Stimulated activated CD4-positive, alpha-beta T cell treated with anti-CD3 and anti-CD28 coated beads, TNF-alpha, amount 100 ng/mL, for 24 hours (primary cell): ENCODE data around the gene GDA.

Source experiments
- DNase-seq, 3 experiments: peaks; one replicate each; pipeline ENCODE4 v3.0.0-alpha.2; 2020; ENCODE audit warnings: low read depth in 3 of 3

The GDA gene

DNA sequence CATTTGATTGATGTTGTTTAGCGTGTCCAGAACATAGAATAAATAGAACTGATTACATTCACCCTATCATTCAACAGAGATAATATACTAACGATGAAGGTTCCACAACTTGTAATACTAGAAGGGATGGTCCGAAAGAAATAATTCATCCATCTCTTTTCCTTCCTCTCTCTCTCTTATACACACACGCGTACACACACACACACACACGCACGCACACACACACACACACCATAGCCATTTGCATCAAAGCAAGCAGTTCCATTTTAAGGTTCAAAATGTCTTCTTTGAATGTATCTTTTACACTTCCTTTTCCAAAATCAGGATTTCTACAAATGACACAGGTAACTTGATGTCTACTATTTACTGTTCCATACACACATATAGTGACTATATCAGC, 887 bp downstream of the GDA start:
- no peak for DNase-seq

DNA sequence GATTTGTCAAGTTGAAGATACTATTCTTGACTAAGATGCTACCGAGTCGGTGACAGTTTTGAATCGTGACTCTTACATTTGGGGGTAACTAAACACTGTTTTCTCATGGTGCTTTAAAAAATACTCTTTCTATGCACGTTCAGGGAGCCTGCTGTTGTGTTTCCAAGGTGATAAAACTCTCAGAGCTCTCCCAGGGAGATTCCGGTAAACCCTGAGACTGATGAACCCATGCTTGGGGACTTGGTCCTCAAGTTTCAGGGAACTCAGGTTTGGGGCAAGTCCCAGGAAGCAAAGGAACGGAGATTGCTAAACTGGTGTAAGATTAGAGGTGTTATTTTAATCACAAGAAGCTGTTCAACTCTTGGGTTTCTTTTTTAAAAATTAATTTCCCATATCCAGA, 1.4 kb downstream of the GDA start:
- no peak for DNase-seq

DNA sequence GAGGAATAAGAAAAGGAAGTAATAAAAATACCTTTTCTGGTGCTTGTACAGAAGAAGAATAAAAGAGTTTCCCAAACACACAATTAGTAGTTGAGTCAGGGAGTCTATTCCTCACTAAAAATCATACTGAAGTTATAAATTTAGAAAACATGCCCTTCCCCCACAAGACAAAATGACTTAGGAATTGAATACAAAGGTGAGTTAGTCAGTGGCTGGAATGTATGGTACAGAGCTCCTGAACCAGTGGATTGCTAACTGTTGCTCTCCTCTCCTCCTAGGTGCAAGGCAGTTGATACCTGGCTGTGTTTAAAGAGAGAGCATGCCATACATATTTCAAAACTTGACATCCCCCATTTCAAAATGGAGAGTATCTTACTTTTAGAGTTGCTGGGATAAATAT, 1.9 kb downstream of the GDA start:
- DNase-seq, result no peak

DNA sequence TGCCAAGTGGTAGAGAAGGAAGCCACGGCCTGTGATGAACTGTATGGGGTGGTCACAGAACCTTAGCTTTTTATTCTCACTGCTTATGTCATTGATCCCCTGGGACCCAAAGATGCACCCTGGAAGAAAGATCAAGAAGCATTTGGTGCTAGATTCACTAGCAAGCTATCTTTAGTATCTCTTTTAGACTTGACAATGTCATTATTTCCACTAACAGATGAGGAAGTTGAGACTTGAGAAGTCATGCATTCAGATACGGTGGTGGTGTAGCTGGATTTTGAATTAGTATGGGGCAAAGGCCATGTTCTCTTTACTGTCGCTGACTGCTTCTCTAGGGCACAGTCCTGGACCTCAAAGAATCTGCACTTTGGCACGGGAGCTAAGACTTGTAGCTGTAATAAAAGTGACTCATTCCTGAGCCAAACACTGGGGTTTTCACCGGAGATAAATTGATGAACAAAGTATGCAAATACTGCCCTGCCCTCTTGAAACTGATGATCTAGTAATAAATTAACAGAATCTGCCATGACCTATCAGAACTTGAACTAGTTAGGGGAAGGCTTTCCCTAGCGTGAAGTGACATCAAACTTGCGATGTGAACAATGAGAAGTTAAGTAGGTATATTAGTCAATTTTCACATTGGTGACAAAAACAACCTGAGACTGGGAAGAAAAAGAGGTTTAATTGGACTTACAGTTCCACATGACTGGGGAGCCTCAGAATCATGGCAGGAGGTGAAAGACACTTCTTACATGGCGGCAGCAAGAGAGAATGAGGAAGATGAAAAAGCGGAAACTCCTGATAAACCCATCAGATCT, 5.4 kb downstream of the GDA start:
- DNase-seq, result no peak

DNA sequence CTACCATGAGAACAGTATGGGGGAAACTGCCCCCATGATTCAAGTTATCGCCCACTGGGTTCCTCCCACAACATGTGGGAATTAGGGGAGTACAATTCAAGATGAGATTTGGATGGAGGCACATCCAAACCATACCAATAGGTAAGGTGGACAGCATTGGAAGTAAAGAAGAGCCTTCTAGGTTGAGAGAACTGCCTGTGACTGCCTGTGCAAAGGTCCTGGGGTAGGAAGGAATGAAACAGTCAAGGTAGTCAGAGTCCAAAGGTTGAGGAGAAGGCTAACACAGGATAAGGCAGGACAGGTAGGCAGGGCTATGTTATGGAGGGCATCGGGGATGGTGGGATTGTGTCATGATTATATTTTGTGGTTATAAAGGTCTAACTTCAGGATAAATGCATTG, 6.1 kb downstream of the GDA start:
- DNase-seq, result no peak

DNA sequence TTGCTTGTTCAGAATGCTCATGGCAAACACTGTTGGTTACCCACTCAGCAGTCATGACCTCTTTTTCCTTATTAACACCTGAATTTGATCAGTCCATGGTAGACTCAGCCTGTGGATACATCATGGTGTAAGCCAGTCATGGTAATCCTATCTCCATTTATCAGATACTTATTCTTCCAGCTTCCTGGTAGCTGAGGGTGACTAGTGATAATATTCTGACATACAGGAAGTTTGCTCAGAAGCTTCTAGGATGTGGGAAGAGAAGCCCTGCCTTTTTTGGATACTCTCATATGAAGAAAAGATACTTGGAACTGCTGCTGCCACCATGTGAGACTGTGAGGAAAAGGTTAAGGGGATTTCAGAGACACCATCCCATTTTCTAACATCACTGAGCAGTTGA, 7.3 kb downstream of the GDA start:
- DNase-seq, result no peak

DNA sequence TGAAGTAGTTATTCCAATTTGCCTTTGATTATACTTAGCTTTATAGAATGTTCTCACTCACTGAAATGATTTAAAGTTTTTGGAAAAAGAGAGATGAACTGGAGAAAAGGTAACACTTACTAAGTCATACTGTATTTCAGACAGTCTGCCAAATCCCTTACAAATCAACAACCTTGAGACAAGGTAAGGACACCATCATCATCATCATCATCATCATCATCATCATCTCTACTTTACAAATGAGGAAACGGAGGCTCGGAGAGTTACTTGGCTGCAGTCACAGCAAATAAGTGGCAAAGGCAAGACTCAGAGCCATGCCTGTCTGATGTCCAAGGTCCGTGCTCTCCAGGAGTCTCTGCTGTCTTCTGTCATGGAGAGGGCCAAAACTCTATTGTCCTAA, 9.4 kb downstream of the GDA start:
- DNase-seq, result no peak

DNA sequence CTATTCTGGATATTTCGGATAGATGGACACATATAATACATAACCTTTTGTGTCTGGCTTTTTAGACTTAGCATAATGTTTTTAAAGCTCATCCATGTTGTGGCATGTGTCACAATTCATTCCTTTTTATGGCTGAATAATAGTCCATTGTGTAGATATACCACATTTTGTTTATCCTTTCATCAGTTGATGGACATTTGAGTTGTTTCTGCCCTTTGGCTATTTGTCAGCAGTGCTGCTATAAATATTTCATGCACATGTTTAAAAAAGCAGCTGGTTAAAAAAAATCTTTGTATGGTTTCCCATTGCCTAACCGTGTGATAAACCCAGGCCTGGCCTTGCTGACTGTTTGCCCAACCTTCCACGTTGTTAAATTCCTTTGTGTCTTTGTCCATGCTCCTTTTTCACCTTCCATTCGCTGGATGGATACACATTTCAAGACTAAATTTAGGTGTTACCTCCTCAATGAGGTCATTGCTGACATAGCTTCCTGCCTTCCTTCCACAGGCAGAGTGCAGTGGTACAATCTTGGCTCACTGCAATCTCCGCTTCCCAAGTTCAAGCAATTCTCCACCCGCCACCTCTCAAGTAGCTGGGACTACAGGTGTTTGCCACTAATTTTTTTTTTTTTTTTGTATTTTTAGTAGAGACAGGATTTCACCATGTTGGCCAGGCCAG, 11.3 kb downstream of the GDA start:
- no peak for DNase-seq

DNA sequence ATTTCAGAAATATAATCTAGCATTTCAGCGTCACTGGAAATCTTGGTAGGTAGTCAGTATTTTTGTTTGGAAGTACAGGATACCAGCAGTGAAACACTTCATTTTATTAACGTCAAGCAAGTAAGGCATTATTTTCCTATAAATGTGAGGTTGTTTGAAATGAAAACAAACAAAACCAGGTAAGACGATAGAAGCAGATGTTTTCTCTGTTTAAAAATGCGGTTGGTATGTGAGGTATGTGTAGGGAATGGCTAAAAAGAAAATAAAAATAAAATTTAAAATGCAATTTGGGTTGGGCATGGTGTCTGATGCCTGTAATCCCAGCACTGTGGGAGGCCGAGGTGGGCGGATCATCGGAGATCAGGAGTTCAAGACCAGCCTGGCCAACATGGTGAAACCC, 16.1 kb downstream of the GDA start:
- no peak for DNase-seq

DNA sequence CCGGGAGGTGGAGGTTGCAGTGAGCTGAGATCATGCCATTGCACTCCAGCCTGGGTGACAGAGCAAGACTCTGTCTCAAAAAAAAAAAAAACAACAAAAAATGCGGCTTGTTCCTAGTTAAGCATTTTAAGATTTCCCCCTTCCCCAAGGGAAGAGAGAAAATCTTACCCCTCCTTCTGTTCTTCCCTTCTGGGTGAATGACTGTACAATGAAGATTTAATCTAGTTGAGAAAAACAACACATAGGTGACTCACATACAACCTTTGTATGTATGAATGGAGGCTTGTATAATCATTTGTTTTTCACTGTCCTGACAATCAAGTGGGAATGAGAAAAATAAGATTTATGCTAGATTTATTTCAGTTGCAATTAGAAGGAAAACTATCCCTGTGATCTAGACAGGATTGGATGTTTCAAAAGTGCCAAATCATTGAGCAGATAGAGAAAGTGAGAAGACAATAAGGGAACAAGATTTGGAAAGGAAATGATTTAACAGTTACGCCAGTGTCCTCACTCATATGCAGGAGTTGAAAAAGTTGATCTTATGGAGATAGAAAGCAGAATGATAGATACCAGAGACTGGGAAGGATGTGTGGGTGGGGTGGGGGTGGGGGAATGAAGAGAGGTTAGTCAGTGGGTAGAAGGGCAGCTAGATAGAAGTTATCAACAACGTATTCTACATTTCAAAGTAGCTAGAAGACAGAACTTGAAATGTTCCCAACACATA, 16.7 kb downstream of the GDA start:
- no peak for DNase-seq

DNA sequence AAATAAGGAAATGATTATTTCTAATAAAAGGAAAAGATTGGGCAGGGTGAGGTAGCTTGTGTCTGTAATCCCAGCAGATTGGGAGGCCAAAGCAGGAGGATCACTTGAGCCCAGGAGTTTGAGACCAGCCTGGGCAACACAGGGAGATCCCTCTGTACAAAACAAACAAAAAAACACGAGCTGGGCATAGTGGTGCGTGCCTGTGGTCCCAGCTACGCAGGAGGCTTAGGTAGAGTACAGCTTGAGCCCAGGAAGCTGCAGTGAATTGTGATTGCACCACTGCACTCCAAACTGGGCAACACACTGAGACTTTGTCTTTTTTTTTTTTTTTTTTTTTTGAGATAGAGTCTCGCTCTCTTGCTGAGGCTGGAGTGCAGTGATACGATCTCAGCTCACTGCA, 18.8 kb downstream of the GDA start:
- no peak for DNase-seq

DNA sequence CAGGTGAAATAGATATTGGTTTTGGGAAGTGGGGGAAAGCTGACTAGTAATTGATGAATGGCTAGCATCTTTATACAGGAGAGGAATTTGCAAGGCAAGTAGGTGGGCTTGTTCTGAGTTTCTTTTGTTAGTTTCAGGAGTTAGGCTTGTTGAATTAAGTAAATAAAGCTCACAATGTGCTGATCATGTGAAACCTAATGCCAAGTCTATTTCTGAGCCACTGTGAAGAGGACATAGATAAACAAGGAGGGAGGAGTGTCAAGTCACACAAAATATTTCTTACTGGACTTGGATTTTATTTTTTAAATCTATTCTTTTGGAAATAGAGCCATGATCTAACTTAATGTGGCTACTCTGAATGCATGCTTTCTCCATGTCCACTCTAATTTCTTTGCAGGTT, 19.9 kb downstream of the GDA start:
- no peak for DNase-seq

DNA sequence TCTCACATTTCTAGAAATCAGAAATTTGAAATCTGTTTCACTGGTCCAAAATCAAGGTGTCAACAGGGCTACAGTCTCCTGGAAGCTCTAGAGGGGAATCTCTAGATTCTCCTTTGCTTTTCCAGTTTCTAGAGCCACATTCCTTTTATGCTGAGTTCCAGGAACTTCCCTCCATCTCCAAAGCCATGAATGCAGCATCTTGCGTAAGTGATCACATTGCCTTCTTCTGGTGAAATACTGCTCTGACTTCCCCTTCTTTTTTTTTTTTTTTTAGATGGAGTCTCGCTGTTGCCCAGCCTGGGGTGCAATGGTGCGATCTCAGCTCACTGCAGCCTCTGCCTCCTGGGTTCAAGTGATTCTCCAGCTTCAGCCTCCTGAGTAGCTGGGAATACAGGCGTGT, 23.8 kb downstream of the GDA start:
- DNase-seq, result no peak

DNA sequence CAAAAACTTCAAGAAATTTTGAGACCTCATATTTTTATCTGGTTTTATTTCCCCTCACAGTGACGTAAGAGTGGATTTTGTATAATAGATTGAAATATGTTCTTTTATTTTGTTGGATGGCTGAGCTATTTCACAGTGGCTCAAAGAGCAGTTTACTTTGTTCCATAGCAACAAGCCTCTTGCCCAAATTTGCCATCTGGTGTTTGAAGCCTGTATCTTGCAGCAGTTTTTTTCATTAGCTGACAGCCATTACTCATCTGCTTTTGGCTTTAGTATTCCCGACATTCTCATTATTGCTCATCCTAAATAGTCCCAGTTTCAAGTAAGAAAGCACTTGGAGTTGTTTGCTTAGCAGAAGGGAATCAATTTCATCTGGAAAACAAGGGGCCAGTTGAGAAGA, 36.3 kb downstream of the GDA start:
- no peak for DNase-seq

DNA sequence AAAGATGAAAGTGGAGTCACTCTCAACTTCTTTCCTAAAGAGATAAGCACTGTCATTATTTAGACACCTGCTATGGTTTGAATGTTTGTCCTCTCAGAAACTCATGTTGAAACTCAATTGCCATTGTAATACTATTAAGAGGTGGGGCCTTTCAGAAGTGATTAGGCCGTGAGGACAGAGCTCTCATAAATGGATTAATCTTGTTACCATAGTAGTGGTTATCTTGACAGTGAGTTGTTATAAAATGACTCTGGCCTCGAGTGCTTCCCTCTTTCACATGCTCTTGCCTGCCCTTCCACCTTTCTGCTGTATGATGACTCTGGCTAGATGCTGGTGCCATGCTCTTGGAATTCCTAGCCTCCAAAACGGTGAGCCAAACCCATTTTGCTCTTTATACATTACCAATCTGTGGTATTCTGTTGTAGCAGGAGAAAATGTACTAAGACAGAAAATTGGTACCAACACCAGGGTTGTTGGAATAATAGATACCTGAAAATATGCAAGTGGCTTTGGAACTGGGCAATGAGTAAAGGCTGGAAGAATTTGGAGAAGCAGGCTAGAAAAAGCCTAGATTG, 38.0 kb downstream of the GDA start:
- no peak for DNase-seq

DNA sequence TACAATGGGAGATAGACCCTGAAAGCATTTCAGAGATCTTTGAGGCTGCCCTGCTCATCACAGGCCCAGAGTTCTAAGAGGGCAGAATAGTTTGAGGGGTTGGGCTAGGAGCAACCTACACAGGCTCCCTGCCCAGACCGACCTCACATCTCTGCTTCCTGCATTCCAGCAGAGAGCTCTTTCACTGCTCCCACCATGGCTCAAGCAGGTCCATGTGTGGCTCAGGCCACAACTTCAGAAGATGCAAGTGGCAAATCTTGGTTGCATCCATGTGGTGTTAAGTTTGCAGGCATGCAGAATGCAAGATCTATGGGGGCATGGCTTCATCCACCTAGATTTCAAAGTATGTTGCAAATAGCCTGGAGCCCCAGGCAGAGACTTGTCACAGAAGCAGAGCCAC, 39.0 kb downstream of the GDA start:
- no peak for DNase-seq

DNA sequence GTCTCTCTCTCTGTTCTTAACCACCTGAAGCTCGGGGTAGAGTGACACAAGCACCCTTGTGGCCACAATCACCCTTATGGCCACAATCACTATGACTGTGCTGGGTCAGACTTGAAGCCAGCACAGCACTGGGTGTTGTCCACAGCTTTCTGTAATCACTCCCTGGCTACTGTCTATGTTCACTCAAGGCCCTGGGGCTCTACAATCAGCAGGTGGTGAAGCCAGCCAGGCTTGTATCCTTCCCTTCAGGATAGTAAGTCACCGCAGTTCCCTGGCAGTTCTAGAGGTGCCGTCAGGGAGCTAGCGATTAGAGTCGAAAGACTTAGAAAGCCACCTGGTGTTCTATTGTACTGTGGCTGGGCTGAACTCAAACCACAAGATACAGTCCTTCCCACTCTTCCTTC, 44.2 kb downstream of the GDA start:
- DNase-seq, result no peak

DNA sequence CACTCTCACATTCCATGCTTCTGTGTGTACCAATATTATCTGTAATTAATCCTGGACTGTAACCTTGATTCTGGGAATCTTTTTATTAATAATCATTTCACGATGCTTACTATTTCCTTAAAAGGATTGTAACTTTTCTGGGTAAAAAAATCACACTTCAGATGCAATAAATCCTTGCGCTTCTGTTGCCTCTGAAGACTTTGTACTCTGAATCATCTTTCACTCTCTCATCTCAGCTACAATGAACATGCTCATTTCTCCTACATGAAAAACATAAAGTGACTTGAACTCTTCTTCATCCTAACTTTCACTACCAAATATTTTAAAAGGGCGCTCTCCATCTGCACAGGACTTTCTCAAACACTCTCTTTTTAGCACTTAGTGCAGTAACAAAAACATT, 50.0 kb downstream of the GDA start:
- DNase-seq, result no peak

DNA sequence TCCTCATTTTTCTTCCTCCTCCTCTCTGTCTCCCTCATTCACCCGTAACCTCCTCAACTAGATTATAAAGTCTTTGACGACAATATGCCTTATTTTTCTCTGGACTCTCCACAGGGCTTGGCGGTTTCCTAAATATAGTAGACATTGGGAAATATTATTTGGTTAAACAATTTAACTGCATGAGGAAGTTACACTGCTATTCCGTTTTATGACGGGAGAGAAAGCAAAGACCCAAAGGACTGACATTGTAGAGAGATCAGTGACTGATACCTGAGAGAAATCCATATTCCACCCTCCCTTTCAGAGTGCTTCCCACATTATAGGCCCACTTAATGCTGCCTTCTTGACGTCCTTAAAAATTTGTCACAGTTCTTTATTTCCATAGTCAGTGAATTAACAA, 51.2 kb downstream of the GDA start:
- DNase-seq, result no peak

DNA sequence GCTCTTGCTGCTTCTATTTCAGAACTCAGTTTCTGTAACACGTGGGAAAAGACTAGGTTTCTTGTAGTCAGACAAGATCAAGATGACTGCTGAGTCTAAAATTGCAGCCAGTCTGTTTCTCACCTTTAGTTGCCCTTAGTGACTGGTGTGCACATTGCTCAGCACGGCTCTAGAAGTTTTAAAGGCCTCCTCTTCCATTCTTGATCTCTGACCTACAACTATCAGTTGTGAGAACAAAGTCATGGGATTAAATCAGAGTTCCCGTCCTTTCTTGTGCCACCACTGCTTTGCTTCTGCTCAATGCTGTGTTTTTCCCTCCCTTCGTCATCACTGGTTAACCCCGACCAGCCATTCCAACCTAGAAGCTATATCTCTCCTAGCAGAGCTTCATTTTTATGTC, 52.8 kb downstream of the GDA start:
- DNase-seq, result no peak

DNA sequence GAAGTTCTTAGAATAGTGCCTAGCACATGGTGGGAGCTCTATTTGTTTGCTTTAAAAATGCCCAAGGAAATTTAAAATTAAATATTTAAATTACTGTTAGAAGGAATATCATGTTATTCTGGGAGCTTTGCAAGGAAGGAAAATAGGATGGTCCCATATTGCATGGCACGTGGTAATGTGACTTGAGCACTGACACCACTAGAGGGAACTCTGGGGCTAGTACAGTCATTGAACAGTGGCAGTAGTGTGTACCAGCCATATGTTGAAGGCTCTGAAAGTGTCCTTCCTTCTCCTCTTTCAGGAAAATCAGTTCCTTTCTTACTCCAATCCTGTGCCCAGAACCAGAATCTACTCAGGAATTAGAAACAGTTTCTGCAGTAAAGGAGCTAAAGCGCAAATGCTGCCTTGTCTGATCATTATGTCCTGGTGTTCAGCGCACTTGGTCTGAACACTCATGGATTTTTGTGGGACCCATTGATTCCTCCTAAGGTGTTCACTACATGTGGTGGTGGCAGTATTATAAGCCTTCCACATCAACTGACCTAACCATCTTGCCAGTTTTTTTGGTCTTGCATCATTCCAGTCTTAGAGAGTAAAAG, 54.1 kb downstream of the GDA start:
- no peak for DNase-seq

DNA sequence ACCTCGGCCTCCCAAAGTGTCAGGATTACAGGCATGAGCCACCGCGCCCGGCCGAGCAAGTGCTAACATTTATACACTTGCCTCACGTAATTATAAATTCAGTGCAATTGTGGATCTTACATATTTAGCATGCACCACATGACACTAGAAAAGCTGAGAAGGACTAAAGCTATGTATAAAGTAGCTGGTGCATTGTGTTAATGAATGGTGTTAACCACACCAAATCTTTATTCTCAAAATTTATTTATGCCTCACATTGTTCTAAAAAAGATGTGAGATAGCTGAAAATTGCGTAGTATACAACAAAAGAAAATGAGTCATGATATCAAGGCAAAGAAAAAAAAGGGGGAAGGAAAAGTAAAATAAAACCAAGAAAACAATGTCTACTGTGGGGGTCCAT, 54.8 kb downstream of the GDA start:
- DNase-seq, result no peak
